Progenitor cell of endocrine pancreas (in vitro differentiated cells): ENCODE measurements around the gene PROS1. TPM values are rescaled to one million over a fixed set of nuclear protein-coding genes. Genes with fewer than 3 reads are reported as not detected.
"Not testable (repeated sequence)": the region's sequence is repeated elsewhere in the genome, so short reads cannot be mapped to it uniquely, and the experiment has no call there.

ENCODE experiments used
- DNase-seq: peaks from one replicate; pipeline ENCODE4 v3.0.0; 2021; ENCODE audit warnings: low spot score; ENCODE audit not compliant: unreplicated experiment
- H3K27ac Mint-ChIP-seq: 2 replicates; pipeline ENCODE4 v1.8.0; 2021; ENCODE audit warnings: mild to moderate bottlenecking, moderate library complexity, mixed read lengths
- H3K27me3 Mint-ChIP-seq: 2 replicates; pipeline ENCODE4 v1.8.0; 2021; ENCODE audit warnings: mixed read lengths
- H3K36me3 Mint-ChIP-seq: 2 replicates; pipeline ENCODE4 v1.8.0; 2022; ENCODE audit warnings: mixed read lengths; ENCODE audit not compliant: insufficient read depth
- H3K4me1 Mint-ChIP-seq: 2 replicates; pipeline ENCODE4 v1.8.0; 2021; ENCODE audit warnings: low read depth, mixed read lengths
- H3K4me3 Mint-ChIP-seq: 2 replicates; pipeline ENCODE4 v1.8.0; 2021; ENCODE audit warnings: low read depth, mild to moderate bottlenecking, moderate library complexity, mixed read lengths
- H3K9me3 Mint-ChIP-seq: 2 replicates; pipeline ENCODE4 v1.8.0; 2021; ENCODE audit warnings: low read depth, mixed read lengths
- total RNA-seq: library from RNA; stranded (reverse); gene quantifications from 2 replicates; pipeline ENCODE4 v1.2.1, GENCODE V29; 2021
- TF ChIP-seq, protein P1 (sequence below): fragments of 200-600 bp; sonication (generic); IDR thresholded peaks from one replicate; pipeline ENCODE4 v1.5.0; 2021; ENCODE audit warnings: antibody characterized with exemption, mild to moderate bottlenecking; ENCODE audit not compliant: unreplicated experiment

The PROS1 gene
- total RNA-seq, 1 donor from 2014 or later: 9.4 TPM

DNA sequence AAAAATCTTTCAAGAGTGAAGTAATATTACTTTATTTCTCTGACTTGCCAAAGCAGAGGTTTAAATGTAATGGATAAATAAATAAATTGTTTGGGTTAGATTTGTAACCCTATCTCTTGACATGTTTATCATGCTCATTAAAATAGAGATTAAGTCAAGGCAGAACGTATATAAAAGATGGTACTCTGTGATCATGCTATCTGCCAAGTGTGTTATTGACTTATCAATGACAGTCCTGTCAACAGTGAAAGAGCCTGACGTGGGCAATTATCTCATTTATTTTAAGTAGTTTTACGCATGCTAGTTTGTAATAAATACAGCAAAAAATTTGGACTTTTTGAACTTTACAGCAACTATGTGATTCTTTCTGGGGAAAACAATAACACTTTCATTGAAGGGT lies 43.7 kb downstream of the PROS1 start:
- Mint-ChIP-seq H3K4me1 (no peaks in the 10 kb centered on the region), H3K4me3 (no peak overlapping the region), H3K36me3 (peaks cover 7% of the 10 kb centered on the region), H3K27ac (no peak overlapping the region), H3K9me3 (peaks cover 19% of the 10 kb centered on the region), H3K27me3 (no peaks in the 10 kb centered on the region)
- DNase-seq: no peak
- TF ChIP-seq, protein P1, sequence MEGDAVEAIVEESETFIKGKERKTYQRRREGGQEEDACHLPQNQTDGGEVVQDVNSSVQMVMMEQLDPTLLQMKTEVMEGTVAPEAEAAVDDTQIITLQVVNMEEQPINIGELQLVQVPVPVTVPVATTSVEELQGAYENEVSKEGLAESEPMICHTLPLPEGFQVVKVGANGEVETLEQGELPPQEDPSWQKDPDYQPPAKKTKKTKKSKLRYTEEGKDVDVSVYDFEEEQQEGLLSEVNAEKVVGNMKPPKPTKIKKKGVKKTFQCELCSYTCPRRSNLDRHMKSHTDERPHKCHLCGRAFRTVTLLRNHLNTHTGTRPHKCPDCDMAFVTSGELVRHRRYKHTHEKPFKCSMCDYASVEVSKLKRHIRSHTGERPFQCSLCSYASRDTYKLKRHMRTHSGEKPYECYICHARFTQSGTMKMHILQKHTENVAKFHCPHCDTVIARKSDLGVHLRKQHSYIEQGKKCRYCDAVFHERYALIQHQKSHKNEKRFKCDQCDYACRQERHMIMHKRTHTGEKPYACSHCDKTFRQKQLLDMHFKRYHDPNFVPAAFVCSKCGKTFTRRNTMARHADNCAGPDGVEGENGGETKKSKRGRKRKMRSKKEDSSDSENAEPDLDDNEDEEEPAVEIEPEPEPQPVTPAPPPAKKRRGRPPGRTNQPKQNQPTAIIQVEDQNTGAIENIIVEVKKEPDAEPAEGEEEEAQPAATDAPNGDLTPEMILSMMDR: no peak

DNA sequence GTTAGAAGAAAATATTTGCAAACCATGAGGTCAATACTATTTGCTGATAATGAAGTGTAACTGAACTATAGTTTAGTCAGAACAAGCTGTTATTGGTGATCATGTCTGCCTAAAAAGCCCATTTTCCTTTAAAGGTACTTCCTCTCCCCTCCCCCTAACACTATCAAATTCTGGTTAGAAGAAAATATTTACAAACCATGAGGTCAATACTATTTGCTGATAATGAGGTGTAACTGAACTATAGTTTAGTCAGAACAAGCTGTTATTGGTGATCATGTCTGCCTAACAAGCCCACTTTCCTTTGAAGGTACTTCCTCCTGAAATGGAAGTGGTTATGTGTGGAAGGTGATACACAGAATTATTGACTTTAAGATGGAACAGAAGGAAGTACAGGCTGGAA lies 46.9 kb downstream of the PROS1 start:
- Mint-ChIP-seq H3K36me3 (peaks cover 7% of the 10 kb centered on the region), H3K4me3 (no peak overlapping the region), H3K4me1 (no peaks in the 10 kb centered on the region), H3K9me3 (peaks cover 13% of the 10 kb centered on the region), H3K27me3 (no peaks in the 10 kb centered on the region), H3K27ac (no peak overlapping the region)
- DNase-seq: no peak
- TF ChIP-seq, protein P1: no peak

DNA sequence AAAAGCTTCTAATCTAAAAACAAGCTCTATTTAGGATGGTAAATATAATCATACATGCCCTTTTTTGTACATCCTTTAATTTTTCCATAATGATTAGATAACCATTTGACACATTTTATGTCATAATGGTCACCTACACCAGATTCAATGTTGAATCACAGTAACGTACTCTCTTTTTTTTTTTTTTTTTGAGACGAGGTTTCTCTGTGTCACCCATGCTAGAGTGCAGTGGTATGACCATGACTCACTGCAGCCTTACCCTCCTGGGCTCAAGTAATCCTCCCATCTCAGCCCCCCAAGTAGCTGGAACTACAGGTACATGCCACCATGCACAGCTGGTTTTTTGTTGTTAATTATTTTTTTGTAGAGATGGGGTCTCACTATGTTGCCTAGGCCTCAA lies 49.2 kb downstream of the PROS1 start:
- TF ChIP-seq, protein P1: no peak
- H3K4me3 Mint-ChIP-seq: no peak overlapping the region
- H3K9me3 Mint-ChIP-seq: peaks cover 17% of the 10 kb centered on the region
- H3K36me3 Mint-ChIP-seq: peaks cover 10% of the 10 kb centered on the region
- H3K27ac Mint-ChIP-seq: no peak overlapping the region
- no peaks in the 10 kb centered on the region for H3K4me1 Mint-ChIP-seq
- DNase-seq: no peak
- no peaks in the 10 kb centered on the region for H3K27me3 Mint-ChIP-seq

DNA sequence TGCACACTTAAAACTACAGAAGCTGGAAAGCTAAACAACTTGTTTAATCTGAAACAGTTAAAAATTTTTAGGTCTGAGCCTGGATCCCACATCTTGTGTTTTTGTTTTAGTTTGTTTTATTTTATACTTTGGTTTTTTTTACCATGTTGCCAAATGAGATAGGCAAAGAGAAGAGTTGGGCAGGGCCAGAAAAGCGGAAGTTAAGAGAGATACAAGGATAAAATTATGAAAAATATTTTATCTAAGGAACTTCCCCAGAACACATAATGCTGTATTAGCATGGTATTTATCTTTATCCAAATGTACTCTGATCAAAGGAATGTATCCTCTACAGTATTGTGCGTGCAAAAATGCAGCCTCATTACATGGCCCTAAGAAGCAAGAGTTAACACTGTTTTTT lies 50.7 kb downstream of the PROS1 start:
- no peak for DNase-seq
- Mint-ChIP-seq H3K27me3 (no peaks in the 10 kb centered on the region), H3K4me3 (no peak overlapping the region), H3K27ac (no peak overlapping the region), H3K4me1 (no peaks in the 10 kb centered on the region), H3K36me3 (peaks cover 15% of the 10 kb centered on the region), H3K9me3 (peaks cover 24% of the 10 kb centered on the region)
- TF ChIP-seq, protein P1: no peak

DNA sequence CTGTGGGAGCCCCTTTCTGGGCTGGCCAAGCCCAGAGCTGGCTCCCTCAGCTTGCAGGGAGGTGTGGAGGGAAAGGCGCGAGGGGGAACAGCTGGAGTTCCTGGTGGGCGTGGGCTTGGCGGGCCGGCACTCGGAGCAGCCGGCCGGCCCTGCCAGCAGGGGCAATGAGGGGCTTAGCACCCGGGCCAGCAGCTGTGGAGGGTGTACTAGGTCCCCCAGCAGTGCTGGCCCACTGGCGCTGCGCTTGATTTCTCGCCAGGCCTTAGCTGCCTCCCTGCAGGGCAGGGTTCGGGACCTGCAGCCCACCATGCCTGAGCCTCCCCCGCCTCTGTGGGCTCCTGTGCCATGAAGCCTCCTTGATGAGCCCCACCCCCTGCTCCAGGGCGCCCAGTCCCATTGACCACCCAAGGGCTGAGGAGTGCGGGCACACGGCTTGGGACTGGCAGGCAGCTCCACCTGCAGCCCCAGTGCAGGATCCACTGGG lies 56.1 kb downstream of the PROS1 start:
- H3K4me3 Mint-ChIP-seq, DNase-seq, H3K27me3 Mint-ChIP-seq, H3K4me1 Mint-ChIP-seq, H3K27ac Mint-ChIP-seq: not testable (repeated sequence)
- peaks cover 16% of the 10 kb centered on the region for H3K36me3 Mint-ChIP-seq
- peaks cover 44% of the 10 kb centered on the region for H3K9me3 Mint-ChIP-seq

DNA sequence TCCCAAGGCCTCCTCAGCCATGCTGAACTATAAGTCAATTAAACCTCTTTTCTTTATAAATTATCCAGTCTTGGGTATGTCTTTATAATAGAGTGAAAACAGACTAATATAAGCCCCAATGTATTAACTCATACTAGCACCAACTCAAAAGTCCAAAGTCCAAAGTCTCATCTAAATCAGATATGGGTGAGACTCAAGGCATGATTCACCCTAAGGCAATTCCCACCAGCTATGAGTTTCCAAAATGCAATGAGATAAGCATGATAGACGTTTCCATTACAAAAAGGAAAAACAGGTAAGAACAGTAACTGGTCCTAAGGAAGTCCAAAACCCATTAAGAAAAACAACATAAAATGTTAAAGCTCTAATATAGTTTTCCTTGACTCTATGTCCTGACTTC lies 60.1 kb downstream of the PROS1 start:
- DNase-seq, H3K27me3 Mint-ChIP-seq, H3K27ac Mint-ChIP-seq, H3K4me3 Mint-ChIP-seq, H3K4me1 Mint-ChIP-seq: not testable (repeated sequence)
- Mint-ChIP-seq H3K9me3 (peaks cover 38% of the 10 kb centered on the region), H3K36me3 (peaks cover 14% of the 10 kb centered on the region)
